ENCODE data around the gene TMX2.

DNA sequence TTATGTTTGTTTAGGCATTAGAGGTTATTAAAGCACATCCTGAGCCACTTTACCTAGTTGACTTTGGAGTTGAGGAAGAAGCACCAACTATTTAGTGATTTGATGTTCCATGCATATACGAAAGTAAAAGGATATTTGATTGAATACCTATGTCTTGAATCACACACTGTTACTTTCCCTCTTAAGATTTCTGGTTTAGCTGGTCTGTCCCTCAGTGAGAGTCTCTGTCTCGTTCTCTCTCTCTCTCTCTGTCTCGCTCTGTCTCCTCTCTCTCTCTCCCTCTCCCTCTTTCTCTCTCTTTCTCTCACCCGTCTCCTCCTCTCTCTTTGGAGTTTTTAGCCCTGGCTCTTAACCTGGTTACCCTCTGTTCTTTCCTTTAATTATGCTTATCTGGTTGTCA is 60.2 kb downstream of the TMX2 start:
- TF ChIP-seq, protein P1, sequence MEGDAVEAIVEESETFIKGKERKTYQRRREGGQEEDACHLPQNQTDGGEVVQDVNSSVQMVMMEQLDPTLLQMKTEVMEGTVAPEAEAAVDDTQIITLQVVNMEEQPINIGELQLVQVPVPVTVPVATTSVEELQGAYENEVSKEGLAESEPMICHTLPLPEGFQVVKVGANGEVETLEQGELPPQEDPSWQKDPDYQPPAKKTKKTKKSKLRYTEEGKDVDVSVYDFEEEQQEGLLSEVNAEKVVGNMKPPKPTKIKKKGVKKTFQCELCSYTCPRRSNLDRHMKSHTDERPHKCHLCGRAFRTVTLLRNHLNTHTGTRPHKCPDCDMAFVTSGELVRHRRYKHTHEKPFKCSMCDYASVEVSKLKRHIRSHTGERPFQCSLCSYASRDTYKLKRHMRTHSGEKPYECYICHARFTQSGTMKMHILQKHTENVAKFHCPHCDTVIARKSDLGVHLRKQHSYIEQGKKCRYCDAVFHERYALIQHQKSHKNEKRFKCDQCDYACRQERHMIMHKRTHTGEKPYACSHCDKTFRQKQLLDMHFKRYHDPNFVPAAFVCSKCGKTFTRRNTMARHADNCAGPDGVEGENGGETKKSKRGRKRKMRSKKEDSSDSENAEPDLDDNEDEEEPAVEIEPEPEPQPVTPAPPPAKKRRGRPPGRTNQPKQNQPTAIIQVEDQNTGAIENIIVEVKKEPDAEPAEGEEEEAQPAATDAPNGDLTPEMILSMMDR (IDR thresholded peaks at IDR 0.05; ENCODE audit: insufficient read depth, low read length, poor library complexity, severe bottlenecking), result no peak
- no peak for TF ChIP-seq EZH2phosphoT487 (conservative IDR thresholded peaks at IDR 0.05; ENCODE audit: low read length)

Data from SU-DHL-6 (cell line).